A549 treated with AZD2906 at 1 μM for 4 hours (cell line): ENCODE results near the gene HOXB3. TPM values are rescaled to one million over a fixed set of nuclear protein-coding genes. Genes with fewer than 3 reads are reported as not detected.

ENCODE experiments used
- total RNA-seq: library from RNA; stranded (reverse); fragments of 200-300 nt; extraction: Qiagen RNA extraction; gene quantifications from 5 replicates; pipeline ENCODE4 v1.2.3, GENCODE V29; 2022

Gene HOXB3
- total RNA-seq = 4.4 to 5.7 TPM (median 4.7 TPM) in 5 replicates

GRCh38 chr17:48589831-48590606 is at the start of gene HOXB3:
Gene HOXB3, minus strand, starts transcription at chr17:48590241. Its CDS starts 37,767 bp downstream, at chr17:48552474.

GRCh38 chr17:48626245-48627117 is 36.4 kb upstream of the HOXB3 start, which contains the start of gene HOXB9:
Gene HOXB9, minus strand, starts transcription at chr17:48626358. Its CDS starts 89 bp downstream, at chr17:48626269.

GRCh38 chr17:48615047-48615962 is 25.3 kb upstream of the HOXB3 start, which contains the start of gene HOXB8:
Gene HOXB8, minus strand, starts transcription at chr17:48615292. Its CDS starts 588 bp downstream, at chr17:48614704.

GRCh38 chr17:48610282-48611211 is 20.5 kb upstream of the HOXB3 start, which contains the start of gene HOXB7:
Gene HOXB7, minus strand, starts transcription at chr17:48611017. Its CDS starts 99 bp downstream, at chr17:48610918.

GRCh38 chr17:48604770-48605329 is 14.8 kb upstream of the HOXB3 start, which contains the start of gene HOXB6:
Gene HOXB6, minus strand, starts transcription at chr17:48604986. Its CDS starts 6,836 bp downstream, at chr17:48598150.

GRCh38 chr17:48593126-48593829 is 3.2 kb upstream of the HOXB3 start, which contains the start of gene HOXB5:
Gene HOXB5, minus strand, starts transcription at chr17:48593779. Its CDS starts 97 bp downstream, at chr17:48593682.

GRCh38 chr17:48577946-48578615 is 12.0 kb downstream of the HOXB3 start, which contains the start of gene HOXB4:
Gene HOXB4, minus strand, starts transcription at chr17:48578350. Its CDS starts 31 bp downstream, at chr17:48578319.

GRCh38 chr17:48545022-48545375 is 45.0 kb downstream of the HOXB3 start, which contains the start of gene HOXB2:
Gene HOXB2, minus strand, starts transcription at chr17:48545109. Its CDS starts 198 bp downstream, at chr17:48544911.

GRCh38 chr17:48530887-48531272 is 59.2 kb downstream of the HOXB3 start, which contains the start of gene HOXB1:
Gene HOXB1, minus strand, starts transcription at chr17:48531011. Its CDS starts 107 bp downstream, at chr17:48530904.

Other genes with a start within 250 kb of the HOXB3 start
- 0.12 TPM in 1 of 5 replicates, not detected in the others for gene SKAP1, start 160.0 kb downstream of the HOXB3 start, total RNA-seq
- gene HOXB1, start 59.2 kb downstream of the HOXB3 start, total RNA-seq = not detected in 5 replicates
- gene HOXB2, start 45.1 kb downstream of the HOXB3 start, total RNA-seq = 0.31 to 0.64 TPM (median 0.49 TPM) in 5 replicates
- gene HOXB4, start 11.9 kb downstream of the HOXB3 start, total RNA-seq = 0.11 to 0.17 TPM (median 0.12 TPM) in 5 replicates
- gene HOXB5, start 3.5 kb upstream of the HOXB3 start, total RNA-seq = 1.2 to 2.3 TPM (median 2.1 TPM) in 5 replicates
- gene HOXB6, start 14.7 kb upstream of the HOXB3 start, total RNA-seq = 3.5 to 5.2 TPM (median 4.3 TPM) in 5 replicates
- 29.4 to 32.5 TPM (median 32.2 TPM) in 5 replicates for gene HOXB7, start 20.8 kb upstream of the HOXB3 start, total RNA-seq
- 5.5 to 7.1 TPM (median 6.0 TPM) in 5 replicates for gene HOXB8, start 25.1 kb upstream of the HOXB3 start, total RNA-seq
- 6.4 to 7.2 TPM (median 6.9 TPM) in 5 replicates for gene HOXB9, start 36.1 kb upstream of the HOXB3 start, total RNA-seq
- not detected in 5 replicates for gene PRAC1, start 132.3 kb upstream of the HOXB3 start, total RNA-seq
- gene PRAC2, start 132.9 kb upstream of the HOXB3 start, total RNA-seq = not detected in 5 replicates
- gene HOXB13, start 138.5 kb upstream of the HOXB3 start, total RNA-seq = 1.8 to 2.1 TPM (median 2.0 TPM) in 5 replicates
- 0.44 to 0.85 TPM (median 0.51 TPM) in 5 replicates for gene TTLL6, start 227.0 kb upstream of the HOXB3 start, total RNA-seq
- 70.2 to 89.4 TPM (median 77.2 TPM) in 5 replicates for gene CALCOCO2, start 240.8 kb upstream of the HOXB3 start, total RNA-seq